AG09309 (cell line): ENCODE measurements around the gene USP10.

ENCODE experiments used
- DNase-seq: peaks from one replicate; pipeline ENCODE4 v3.0.0-alpha.2; 2010; ENCODE audit warnings: low read depth
- H3K4me3 ChIP-seq: 2 replicates; pipeline ENCODE4 v1.5.1; 2011; ENCODE audit warnings: mild to moderate bottlenecking, low read depth, low read length, moderate library complexity; ENCODE audit not compliant: control insufficient read depth
- CTCF ChIP-seq: IDR thresholded peaks from 2 replicates; pipeline ENCODE4 v1.5.1; 2011; ENCODE audit warnings: mild to moderate bottlenecking, low read depth, low read length, inconsistent platforms; ENCODE audit not compliant: insufficient read depth, control insufficient read depth; ENCODE audit errors: missing control alignments

The USP10 gene

GRCh38 chr16:84672276-84673202, 27.3 kb upstream of the USP10 start:
- DNase-seq = peak; percentile 8
- no peak overlapping the region for H3K4me3 ChIP-seq
- TF ChIP-seq CTCF = peak; percentile 94

- no peak overlapping the region for H3K4me3 ChIP-seq
- DNase-seq = no peak
- TF ChIP-seq CTCF = no peak
Observed at GRCh38 chr16:84673203-84673535, 26.6 kb upstream of the USP10 start.

GRCh38 chr16:84673561-84673960, 26.2 kb upstream of the USP10 start:
- no peak for DNase-seq
- TF ChIP-seq CTCF = no peak
- H3K4me3 ChIP-seq = no peak overlapping the region

- DNase-seq = no peak
- no peak for TF ChIP-seq CTCF
- no peak overlapping the region for H3K4me3 ChIP-seq
Observed at GRCh38 chr16:84675423-84675822, 24.4 kb upstream of the USP10 start.

- DNase-seq = no peak
- H3K4me3 ChIP-seq = no peak overlapping the region
- TF ChIP-seq CTCF = no peak
Observed at GRCh38 chr16:84675884-84676283, 23.9 kb upstream of the USP10 start.

GRCh38 chr16:84677017-84677803, 22.6 kb upstream of the USP10 start:
- no peak for TF ChIP-seq CTCF
- DNase-seq = no peak
- H3K4me3 ChIP-seq = no peak overlapping the region
